Mammary epithelial cell (primary cell): ENCODE measurements around the gene ACTR3C.
"Not testable (repeated sequence)": the region's sequence is repeated elsewhere in the genome, so short reads cannot be mapped to it uniquely, and the experiment has no call there.

Experiments
- CTCF ChIP-seq, 2 donors: IDR thresholded peaks in 1 of 2; conservative IDR thresholded peaks in 1 of 2; 2 replicates each; pipeline ENCODE4 v1.5.1; 2011 to 2012; ENCODE audit warnings: inconsistent platforms in 2 of 2, low read length in 2 of 2, mild to moderate bottlenecking in 2 of 2, control low read depth in 1 of 2, low read depth in 1 of 2; ENCODE audit not compliant: insufficient read depth in 1 of 2; ENCODE audit errors: extremely low read depth in 1 of 2
- EZH2 ChIP-seq: IDR thresholded peaks from 2 replicates; pipeline ENCODE4 v1.6.1; 2012; ENCODE audit warnings: low read length, inconsistent platforms, borderline replicate concordance

GRCh38 chr7:150262656-150263055, 60.7 kb downstream of the ACTR3C start:
- TF ChIP-seq CTCF (conservative IDR thresholded peaks at IDR 0.05 in 1 of 2, IDR thresholded peaks at IDR 0.05 in 1 of 2; ENCODE audit: extremely low read depth in 1 of 2, insufficient read depth in 1 of 2, low read depth in 1 of 2, low read length in 2 of 2); EZH2: not testable (repeated sequence)
